SU-DHL-6 (cell line): Measurements from ENCODE around the gene WDR64.

ENCODE experiments used
- EZH2phosphoT487 ChIP-seq: fragments of 200-600 bp; sonication (generic), shearing (Covaris generic); conservative IDR thresholded peaks from 2 replicates; pipeline ENCODE4 v1.6.1; 2018; ENCODE audit warnings: mild to moderate bottlenecking, antibody characterized with exemption, low read length, moderate library complexity, mixed read lengths
- TF ChIP-seq, protein P1 (sequence below): fragments of 200-600 bp; sonication (generic); IDR thresholded peaks from one replicate; pipeline ENCODE4 v1.5.1; 2017; ENCODE audit warnings: antibody characterized with exemption, mild to moderate bottlenecking, low read length, moderate library complexity; ENCODE audit not compliant: insufficient read depth, poor library complexity, severe bottlenecking

- TF ChIP-seq, protein P1, sequence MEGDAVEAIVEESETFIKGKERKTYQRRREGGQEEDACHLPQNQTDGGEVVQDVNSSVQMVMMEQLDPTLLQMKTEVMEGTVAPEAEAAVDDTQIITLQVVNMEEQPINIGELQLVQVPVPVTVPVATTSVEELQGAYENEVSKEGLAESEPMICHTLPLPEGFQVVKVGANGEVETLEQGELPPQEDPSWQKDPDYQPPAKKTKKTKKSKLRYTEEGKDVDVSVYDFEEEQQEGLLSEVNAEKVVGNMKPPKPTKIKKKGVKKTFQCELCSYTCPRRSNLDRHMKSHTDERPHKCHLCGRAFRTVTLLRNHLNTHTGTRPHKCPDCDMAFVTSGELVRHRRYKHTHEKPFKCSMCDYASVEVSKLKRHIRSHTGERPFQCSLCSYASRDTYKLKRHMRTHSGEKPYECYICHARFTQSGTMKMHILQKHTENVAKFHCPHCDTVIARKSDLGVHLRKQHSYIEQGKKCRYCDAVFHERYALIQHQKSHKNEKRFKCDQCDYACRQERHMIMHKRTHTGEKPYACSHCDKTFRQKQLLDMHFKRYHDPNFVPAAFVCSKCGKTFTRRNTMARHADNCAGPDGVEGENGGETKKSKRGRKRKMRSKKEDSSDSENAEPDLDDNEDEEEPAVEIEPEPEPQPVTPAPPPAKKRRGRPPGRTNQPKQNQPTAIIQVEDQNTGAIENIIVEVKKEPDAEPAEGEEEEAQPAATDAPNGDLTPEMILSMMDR: no peak
- no peak for TF ChIP-seq EZH2phosphoT487
Observed at GRCh38 chr1:241672301-241672700, 20.2 kb downstream of the WDR64 start.
